GM21717 (cell line): ENCODE results near the gene CD200R1L.
A peak's percentile ranks its signal among the peaks of the same experiment; 100 is the strongest.

Experiments used
- ATAC-seq: cut with Tn5 transposase; IDR thresholded peaks from one replicate; pipeline ENCODE4 v1.9.1; 2021; ENCODE audit warnings: mild to moderate bottlenecking, moderate library complexity; ENCODE audit not compliant: unreplicated experiment

Gene CD200R1L

DNA sequence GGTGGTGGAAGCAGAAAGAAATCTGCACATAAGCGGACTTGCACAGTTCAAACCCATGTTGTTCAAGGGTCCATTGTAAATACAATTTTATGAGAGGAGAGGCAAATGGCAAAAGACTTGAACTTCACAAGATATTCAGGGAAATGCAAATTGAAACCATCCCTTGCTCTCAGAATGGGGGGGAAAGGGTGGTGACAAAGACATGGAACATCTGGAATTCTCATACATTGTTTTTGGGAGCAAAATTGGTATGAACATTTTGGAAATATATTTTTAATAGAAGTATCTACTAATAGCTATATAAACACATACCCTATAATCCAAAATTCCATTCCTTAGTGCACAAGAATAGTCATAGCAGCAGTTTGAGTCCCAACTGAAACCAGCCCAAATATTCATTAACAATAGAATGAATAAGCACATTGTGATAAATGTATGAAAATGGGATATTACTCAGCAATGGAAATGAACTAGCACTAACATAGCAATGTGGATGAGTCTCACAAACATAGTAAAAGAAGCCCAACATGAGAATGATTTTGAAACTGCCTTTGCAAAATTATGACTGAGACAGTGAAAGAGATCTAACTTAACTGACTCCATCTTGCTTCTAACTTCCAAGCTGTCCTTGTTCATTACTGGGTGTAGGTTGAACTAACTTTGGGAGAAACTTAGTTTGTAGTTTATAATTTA lies 77.2 kb downstream of the CD200R1L start:
- no peak for ATAC-seq

DNA sequence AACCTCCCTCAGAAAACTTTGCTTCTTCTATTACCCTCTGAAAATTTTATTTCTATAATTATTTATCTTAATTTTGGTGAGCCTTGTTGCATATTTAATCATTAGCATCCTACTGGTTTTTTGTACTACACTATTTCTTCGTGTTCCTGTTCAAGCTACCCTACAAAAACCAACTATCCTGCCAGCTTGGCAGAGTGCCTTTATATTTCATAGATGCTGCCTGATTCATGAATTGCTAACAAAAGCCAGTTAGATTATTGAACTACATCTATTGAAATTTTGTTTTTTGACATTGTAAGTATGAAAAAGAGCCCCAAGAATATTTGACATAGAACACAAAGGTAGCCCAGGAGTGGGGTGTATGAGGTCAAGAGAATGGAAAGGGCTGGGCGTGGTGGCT lies 78.9 kb downstream of the CD200R1L start:
- ATAC-seq: no peak

- ATAC-seq: peak; percentile 73
These were observed 79.5 kb downstream of the CD200R1L start for GRCh38 chr3:112767177-112767576.
